Effector CD8-positive, alpha-beta T cell (primary cell): ENCODE data around the gene FAM227B.
"Not testable (repeated sequence)": the region's sequence is repeated elsewhere in the genome, so short reads cannot be mapped to it uniquely, and the experiment has no call there.

ENCODE experiments used
- DNase-seq: peaks from one replicate; lab custom pipeline; 2025; lab: John Stamatoyannopoulos, UW

FAM227B gene

DNA sequence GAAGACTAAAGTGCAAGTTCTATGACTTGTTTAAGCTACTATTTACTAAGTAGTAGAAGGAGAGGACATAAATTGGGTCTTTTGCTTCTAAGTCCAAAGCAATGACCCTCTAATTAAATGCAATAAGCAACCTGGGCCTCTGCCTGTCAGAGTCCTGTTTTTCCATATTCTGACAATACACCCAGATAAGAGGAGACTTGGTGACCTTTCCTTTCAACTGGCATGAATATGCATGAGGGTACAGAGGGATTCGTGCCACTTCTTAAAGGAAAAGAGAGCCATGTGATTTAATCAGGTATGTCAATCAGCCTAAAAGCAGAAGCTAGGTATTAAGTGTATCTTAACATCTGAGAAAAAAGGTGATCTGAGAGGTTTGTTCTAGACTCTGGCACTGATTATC, 248.3 kb downstream of the FAM227B start:
- DNase-seq, result no peak

DNA sequence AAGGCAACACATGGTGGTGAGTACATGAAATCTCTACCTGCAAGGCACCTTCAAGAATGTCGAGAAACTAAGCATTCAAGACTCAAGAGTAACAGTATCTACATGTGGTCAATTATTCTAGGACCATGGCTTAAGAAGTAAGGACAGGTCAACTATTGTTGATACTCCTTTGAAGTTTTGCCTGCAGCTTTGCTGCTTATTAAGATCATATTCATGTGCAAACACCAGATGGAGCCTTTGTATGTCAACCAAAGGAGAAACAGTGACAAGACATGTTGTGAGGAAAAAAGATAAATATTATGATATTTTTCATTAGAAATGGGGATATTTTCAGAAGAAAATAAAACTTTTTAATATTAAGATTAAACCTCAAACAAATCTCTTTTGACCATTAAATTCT, 249.8 kb downstream of the FAM227B start:
- DNase-seq, result no peak

DNA sequence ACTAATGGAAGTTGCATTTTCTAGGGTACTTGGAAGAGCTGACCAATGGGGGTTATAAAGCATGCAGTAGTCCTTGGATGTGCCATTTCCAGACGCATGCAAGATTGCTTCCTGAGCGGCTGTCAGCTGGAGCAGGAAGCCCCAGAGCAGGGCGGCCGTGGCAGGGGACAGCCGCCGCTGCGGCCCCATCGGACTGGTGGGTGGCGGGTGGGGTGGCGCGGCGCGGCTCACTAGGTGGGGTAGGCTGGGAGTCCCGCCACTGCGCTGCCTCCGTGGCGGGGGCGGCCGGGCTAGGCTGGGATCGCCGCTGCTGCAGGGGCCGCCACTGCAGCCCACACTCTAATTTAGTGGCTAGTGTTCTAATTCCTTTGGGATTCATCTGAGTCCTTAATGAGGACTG, 254.1 kb downstream of the FAM227B start:
- no peak for DNase-seq

DNA sequence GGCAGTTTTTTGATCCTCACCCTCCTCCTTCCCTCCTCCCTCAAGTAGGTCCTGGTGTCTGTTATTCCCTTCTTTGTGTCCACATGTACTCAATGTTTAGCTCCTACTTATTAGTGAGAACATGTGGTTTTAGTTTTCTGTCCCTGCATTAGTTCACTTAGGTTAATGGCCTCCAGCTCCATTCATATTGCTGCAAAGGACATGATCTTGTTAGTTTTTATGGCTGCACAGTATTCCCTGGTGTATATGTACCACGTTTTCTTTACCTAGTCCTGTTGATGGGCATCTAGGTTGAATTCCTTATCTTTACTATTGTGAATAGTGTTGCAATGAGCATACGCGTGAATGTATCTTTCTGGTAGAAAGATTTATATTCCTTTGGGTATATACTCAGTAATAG, 259.2 kb downstream of the FAM227B start:
- no peak for DNase-seq

DNA sequence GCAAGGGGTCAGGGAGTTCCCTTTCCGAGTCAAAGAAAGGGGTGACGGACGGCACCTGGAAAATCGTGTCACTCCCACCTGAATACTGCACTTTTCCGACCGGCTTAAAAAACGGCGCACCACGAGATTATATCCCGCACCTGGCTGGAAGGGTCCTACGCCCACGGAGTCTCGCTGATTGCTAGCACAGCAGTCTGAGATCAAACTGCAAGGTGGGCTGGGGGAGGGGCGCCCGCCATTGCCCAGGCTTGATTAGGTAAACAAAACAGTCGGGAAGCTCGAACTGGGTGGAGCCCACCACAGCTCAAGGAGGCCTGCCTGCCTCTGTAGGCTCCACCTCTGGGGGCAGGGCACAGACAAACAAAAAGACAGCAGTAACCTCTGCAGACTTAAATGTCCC, 266.2 kb downstream of the FAM227B start:
- not testable (repeated sequence) for DNase-seq

DNA sequence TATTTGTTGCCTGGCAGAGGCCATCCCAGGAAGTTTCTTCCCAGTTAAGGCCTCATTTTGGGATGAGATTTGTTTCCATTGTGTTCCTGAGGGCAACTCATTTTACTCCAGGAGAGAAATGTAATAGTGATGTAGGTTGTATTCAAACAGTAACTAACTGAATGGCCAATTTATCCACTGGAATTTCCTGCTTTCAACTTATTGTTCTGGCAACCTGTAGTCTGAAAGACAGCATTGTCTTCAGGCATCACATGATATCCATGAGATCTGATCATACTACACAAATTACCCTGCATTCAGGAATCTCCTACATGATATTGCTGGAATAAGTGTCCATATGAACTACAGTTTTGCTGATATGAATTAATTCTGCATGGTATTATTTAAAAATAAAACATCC, 277.1 kb downstream of the FAM227B start:
- DNase-seq, result no peak

DNA sequence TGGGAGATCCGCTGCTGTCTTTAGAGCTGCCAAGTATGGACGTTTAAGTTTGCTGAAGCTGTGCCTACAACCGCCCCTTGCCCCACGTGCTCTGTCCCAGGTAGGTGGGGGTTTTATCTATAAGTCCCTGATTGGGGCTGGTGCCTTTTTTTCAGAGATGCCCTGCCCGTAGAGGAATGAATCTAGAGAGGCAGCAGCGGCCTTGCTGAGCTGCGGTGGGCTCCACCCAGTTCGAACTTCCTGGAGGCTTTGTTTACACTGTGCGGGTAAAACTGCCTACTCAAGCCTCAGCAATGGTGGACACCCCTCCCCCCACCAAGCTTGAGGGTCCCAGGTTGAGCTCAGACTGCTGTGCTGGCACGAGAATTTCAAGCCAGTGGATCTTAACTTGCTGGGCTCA, 281.0 kb downstream of the FAM227B start:
- no peak for DNase-seq

DNA sequence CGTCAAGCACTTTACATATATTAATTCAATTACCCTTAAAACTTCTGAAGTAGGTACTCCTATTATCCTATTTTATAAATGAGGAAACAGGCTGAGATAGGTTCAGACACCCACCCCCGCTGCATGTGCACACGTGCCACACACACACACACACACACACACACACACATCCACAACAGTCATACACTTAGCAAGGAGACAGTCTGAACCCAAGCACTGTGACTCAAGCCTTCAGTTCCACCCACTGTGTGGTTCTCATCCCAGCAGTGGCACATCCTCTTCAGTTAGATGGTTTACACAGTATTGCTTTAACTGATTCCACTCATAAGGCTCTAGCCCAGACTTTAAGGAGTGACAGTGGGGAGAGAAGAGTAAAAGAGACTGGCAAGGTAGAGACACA, 288.7 kb downstream of the FAM227B start:
- DNase-seq, result no peak

DNA sequence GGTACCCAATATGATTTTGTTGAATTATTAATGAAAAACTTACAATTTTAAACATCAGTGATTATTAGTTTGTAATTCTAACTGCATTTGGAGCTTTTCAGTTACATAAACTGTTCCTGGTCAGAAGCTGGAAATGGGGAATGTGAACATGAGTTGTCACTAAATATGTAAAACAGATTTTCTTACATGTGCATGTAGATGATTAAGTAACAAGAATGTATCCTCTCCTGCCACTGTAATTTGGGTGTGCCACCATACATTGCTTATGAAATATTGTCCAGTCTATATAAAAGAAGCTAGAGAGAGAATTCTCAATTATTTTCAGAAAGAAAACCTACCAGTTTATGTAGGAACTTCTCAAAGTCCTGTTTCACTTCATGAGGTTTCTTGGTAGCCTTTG, 289.2 kb downstream of the FAM227B start:
- DNase-seq, result no peak

DNA sequence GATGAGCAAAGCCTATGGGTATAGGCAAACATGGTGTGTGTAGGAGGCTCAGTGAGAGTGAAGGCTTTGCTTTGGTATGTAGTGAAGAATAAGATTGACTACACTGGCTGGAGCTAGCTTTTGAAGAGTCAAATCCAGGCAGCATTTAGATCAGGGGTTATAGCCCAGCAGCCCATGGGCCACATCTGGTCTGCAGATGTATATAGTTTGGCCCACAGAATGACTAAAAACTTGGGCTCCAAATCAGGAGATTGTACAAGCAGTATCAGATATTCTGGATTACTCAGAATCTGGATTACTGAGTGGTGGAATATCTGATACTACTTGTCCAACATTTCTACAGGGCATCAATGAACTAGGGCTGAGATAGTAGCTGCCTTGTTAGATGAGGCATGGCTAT, 290.5 kb downstream of the FAM227B start:
- DNase-seq, result no peak

DNA sequence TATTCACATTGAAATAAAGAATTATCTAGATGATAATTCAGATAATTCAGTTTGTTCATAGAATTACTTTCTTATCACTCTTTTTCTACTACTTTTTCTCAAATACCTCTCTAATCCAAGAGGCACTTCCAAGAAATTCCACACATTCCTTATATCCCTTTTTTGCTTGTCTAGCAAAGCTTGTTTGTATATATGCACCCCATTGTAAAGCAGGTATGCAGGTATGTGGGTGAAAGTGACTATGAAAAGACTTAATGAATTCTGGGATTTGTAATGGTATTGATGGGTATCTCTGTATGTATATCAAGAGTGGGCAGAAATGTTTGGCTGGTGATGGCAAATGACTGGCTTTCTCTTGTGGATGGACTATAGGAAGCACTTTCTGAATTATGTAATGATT, 291.7 kb downstream of the FAM227B start:
- DNase-seq, result no peak

DNA sequence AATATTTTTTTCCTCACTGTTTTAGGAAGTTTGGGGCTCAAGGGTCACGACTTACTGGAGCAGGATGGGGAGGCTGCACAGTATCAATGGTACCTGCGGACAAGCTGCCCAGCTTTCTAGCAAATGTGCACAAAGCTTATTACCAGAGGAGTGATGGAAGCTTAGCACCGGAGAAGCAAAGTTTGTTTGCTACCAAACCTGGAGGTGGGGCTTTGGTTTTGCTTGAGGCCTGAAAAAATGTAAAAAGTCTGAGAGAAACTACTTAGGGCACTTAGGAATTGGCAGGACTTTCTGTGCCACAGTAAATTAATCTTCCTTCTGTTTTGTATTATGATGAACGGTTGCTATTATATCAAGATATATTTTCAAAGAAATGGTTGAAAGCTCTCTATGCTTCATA, 292.7 kb downstream of the FAM227B start:
- DNase-seq, result no peak

DNA sequence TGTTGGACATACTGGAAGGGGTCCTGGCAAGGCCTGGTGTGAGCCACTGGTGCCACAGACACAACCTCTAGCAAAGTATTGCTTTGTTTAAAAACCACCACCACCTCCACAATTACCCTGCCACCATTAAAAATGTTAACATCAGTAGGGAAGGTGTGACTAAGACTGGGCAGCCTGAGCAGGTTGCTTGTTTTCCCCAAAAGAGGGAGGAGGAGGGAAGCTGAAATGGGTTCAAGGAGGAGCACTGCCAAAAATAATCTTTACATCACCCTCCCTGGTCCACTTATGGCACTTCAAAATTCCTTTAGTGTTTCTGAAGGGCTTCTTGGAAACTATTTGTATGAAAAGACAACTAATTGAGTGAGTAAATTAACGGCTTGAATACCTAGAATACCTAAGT, 297.4 kb downstream of the FAM227B start:
- no peak for DNase-seq

DNA sequence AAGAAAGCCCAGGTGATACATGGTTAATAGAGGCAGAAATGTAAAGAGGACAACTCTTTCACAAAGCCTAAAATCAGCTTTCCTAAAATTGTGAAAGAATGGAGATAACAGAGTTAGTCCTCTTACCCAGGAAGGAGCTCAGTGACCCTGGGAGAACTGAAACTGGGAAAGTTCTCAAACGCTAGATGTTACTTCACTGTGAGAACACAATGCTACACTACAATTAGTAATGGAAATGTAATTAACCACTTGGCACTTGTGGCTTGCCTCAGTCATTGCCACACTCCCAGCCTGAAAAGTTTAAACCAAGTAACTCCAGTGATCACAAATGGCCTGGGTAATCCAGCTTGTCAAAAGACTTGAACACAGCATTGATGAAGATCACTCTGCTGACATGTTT, 300.3 kb downstream of the FAM227B start:
- DNase-seq, result no peak

DNA sequence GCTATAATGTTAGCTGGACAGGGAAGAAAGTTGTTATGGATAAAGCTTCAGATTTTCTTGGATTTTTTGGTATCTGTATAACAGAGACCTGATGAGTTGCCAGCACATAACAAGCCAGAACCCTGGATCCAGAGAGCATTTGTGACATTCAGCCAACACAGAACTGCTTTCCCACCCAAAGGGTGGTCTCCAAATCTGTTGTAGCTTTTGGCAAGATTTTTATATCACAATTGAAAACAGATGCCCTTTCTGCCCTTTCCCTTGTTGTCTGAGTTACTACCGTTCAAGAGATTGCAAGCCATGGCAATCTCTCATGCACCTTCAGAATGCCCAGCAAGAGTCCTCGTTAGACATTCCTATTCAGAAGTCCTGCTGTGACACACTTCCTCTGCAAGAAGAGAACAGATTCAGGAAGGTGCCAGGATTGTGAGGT, 305.2 kb downstream of the FAM227B start:
- DNase-seq, result no peak

DNA sequence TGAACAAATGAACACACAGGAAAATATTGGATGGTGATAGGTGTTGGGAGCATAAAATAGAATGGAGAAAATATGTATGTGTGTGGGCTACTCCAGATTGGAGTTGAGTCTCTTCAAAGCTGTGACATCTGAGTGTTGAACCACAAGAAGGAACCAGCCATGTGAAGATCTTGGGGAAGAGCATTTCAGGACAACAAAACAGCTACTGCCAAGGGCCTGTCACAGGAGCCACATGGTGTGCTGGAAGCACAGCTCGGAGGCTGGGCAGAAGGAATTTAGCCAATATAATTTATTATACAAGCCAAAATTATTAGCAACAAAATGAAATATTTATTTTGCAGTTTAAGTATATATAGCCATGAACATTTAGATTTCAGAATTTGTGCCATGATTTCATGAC, 305.9 kb downstream of the FAM227B start:
- DNase-seq, result no peak

DNA sequence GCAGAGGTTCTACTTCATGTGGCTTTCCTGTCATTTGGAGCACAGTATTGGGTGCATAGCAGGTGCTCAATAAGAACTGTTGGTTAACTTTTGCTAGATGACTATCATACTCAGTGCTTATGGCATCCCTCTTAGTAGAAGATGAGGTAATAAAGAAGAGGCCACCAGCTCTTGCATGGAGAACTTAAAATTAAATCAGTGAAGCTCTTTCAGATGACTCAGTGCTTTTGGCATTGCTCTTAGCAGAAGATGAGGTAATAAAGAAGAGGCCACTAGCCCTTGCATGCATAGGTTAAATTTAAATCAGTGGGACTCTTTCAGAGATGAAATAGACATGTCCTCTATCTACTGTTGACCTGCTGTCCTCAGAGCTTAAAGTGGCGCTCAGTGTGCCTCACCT, 307.0 kb downstream of the FAM227B start:
- no peak for DNase-seq

DNA sequence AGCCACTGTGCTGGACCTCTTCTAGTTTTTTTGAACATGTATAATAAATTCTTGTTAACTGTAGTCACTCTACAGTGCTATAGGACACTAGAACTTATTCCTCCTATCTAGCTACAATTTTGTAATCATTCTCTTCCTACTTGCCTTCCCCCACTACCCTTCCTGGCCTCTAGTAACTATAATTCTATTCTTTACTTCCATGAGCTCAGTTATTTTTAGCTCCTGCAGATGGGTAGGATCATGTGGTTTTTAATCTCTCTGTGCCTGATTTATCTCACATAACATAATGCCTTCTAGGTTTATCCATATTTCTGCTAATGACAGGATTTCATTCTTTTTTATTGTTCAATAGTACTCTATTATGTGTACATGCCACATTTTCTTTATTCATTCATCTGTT, 310.7 kb downstream of the FAM227B start:
- DNase-seq, result no peak

DNA sequence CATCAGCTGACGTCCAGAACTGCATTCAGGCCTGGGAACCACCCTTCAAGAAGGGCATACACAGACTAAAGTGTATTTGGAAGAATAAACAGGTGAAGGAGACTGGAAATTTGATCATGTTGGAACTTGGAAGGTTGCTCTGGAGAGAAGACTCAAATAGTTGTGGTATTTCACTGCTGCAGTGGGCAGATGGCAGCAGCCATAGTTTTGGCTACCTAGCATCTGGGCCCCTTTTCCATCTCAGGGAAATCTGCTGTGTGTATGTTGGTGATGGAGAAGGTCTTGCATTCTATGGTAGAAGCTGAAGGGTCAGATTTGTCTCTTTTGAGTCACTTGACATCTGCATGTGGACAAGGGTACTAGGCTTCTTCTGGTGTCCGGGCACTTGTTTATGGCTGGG, 311.9 kb downstream of the FAM227B start:
- no peak for DNase-seq

DNA sequence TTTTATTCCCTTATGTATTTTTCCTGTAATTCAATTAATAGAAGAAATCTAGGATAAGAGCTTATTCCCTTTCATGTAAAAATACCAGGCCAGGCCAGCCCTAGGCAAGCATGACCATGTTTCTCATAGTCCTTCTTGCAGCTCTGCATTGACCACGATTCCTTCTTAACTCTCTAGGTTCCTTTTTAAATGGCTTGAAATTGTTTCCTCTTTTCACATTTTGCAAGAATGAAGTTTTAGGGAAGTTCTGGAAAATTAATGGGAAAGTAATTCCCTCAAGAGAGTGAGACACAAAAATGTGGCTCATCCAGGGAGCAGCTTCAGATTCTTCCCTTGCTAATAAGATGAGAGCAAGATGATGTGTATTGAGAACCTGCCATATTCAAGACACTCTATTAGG, 314.1 kb downstream of the FAM227B start:
- DNase-seq, result no peak

DNA sequence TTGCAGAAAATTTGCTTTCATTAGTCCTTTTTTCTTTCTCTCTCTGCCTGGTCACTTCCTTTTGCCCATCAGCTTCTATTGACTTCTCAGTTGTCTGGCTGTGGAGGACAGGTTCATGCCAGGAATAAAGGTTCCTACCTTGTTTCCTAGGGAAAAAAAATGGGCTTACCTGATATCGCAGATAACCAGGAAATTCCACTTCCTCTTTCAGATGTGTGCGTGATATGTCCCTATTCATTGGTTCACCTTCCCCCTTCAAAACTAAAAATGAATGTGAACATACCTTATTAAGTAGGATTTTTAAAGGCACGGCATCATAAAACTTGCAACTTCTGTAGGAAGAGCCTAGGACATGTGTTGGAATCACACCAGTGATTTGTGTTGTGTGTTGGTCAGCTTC, 317.6 kb downstream of the FAM227B start:
- DNase-seq, result no peak

DNA sequence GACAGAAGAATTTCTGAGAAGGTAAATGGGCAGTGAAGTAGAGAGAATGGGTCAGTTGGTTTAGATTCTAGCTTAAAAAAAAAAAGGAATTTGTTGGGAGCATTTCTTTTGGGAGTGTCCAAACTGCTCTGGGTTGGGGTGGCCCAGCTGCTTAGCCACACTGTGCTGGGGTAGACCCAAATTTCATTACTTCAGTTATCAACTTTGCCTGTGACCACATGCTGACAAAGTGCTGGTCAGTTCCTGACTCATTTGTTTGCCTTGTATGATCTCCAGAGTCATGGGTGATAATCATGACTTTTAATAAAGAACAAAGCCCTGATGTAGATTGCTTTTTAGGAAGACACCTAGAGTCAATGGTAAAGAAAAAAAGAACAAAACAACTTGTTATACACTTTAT, 319.1 kb downstream of the FAM227B start:
- DNase-seq, result no peak

DNA sequence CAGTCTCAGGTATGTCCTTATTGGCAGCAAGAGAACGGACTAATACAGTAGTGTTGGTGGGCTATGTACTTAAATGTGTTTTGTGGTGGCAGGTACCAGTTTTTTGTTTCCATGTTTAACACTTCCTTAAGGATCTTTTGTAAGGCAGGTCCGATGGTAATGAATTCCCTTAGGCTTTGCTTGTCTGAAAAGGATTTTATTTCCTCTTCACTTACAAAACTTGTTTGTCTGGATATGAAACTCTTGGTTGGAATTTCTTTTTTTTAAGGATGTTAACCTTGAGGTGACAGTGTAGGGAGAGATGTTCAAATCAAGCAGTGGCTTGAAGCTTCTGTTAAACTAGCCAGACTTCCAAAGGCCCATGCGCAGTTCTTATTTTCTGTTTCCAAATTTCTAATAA, 319.8 kb downstream of the FAM227B start:
- DNase-seq, result no peak

DNA sequence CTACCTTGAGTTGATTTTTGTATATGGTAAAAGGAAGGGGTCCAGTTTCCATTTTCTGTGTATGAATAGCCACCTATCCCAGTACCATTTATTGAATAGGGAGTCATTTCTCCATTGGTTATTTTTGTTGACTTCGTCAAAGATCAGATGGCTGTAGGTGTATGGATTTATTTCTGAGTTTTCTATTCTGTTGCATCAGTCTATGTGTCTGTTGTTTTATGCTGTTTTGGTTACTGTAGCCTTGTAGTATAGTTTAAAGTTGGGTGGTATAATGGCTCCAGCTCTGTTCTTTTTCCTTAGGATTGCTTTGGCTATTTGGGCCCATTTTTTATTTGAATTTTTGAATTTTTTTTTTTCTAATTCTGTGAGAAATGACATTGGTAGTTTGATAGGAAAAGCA, 323.0 kb downstream of the FAM227B start:
- no peak for DNase-seq

DNA sequence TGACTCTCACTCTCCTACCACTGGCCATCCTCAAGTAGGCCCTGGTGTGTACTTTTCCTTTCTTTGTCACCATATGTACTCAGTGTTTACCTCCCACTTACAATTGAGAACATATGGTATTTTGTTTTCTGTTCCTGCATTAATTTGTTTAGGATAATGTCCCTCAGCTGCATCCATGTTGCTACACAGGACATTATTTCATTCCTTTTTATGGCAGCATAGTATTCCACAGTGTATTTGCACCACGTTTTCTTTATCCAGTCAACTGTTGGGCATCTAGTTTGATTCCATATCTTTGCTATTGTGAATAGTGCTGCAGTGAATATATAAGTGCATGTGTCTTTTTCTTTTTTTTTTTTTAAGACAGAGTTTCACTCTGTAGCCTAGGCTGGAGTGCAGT, 324.4 kb downstream of the FAM227B start:
- DNase-seq, result no peak
